Neural cell (in vitro differentiated cells): ENCODE measurements around the gene PIK3R6. TPM values are rescaled to one million over a fixed set of nuclear protein-coding genes. Genes with fewer than 3 reads are reported as not detected.

Source experiments
- H2AFZ ChIP-seq: fragments of 200-600, 300-800 bp; sonication (generic), shearing (Covaris generic); 2 replicates; pipeline ENCODE4 v1.6.0; 2014; ENCODE audit warnings: low read depth, mild to moderate bottlenecking, antibody characterized with exemption, low read length, moderate library complexity
- H3F3A ChIP-seq: fragments of 200-600 bp; shearing (Covaris generic); 2 replicates; pipeline ENCODE4 v1.6.1; 2016; ENCODE audit warnings: mild to moderate bottlenecking, moderate library complexity, mixed read lengths, antibody characterized with exemption, low read length; ENCODE audit not compliant: insufficient read depth, poor library complexity, severe bottlenecking
- H3K27ac ChIP-seq: fragments of 200-600, 300-800 bp; sonication (generic), shearing (Covaris generic); 2 replicates; pipeline ENCODE4 v1.5.1; 2014; ENCODE audit warnings: mild to moderate bottlenecking, low read length, moderate library complexity
- H3K27me3 ChIP-seq: fragments of 300-800, 200-600 bp; sonication (generic), shearing (Covaris generic); 2 replicates; pipeline ENCODE4 v1.6.0; 2014; ENCODE audit warnings: mild to moderate bottlenecking, low read depth, low read length, moderate library complexity; ENCODE audit not compliant: insufficient read depth
- H3K36me3 ChIP-seq: fragments of 300-800, 200-600 bp; sonication (generic), shearing (Covaris generic); 2 replicates; pipeline ENCODE4 v1.5.1; 2014; ENCODE audit warnings: mild to moderate bottlenecking, antibody characterized with exemption, low read length, moderate library complexity; ENCODE audit not compliant: insufficient read depth
- H3K4me2 ChIP-seq: fragments of 300-800, 200-600 bp; sonication (generic), shearing (Covaris generic); 2 replicates; pipeline ENCODE4 v1.6.0; 2014; ENCODE audit warnings: mild to moderate bottlenecking, low read length
- H3K4me3 ChIP-seq: fragments of 300-800, 200-600 bp; sonication (generic), shearing (Covaris generic); 2 replicates; pipeline ENCODE4 v1.5.1; 2014; ENCODE audit warnings: mild to moderate bottlenecking, low read length, moderate library complexity
- H3K79me2 ChIP-seq: fragments of 200-600 bp; shearing (Covaris generic); replicated peaks from 2 replicates; pipeline ENCODE4 v1.6.0; 2014; ENCODE audit warnings: mild to moderate bottlenecking, low read length, moderate library complexity; ENCODE audit not compliant: insufficient read depth
- H3K9ac ChIP-seq: fragments of 300-800, 200-600 bp; sonication (generic), shearing (Covaris generic); 2 replicates; pipeline ENCODE4 v1.6.1; 2016; ENCODE audit warnings: mild to moderate bottlenecking, low read length, mixed read lengths
- H3K9me2 ChIP-seq: fragments of 200-600 bp; shearing (Covaris generic); 2 replicates; pipeline ENCODE4 v1.6.1; 2016; ENCODE audit warnings: mild to moderate bottlenecking, low read length, mixed read lengths; ENCODE audit not compliant: insufficient read depth
- H3K9me3 ChIP-seq: fragments of 200-600, 300-800 bp; sonication (generic), shearing (Covaris generic); 2 replicates; pipeline ENCODE4 v1.6.1; 2016; ENCODE audit warnings: mild to moderate bottlenecking, mixed run types, low read length, moderate library complexity, mixed read lengths
- H4K20me1 ChIP-seq: fragments of 200-600 bp; shearing (Covaris generic); 2 replicates; pipeline ENCODE4 v1.6.1; 2016; ENCODE audit warnings: mild to moderate bottlenecking, mixed run types; ENCODE audit not compliant: insufficient read depth
- CTCF ChIP-seq: fragments of 450-650 bp; IDR thresholded peaks from 2 replicates; pipeline ENCODE4 v1.5.1; 2014; ENCODE audit warnings: antibody characterized with exemption, mild to moderate bottlenecking, moderate library complexity; ENCODE audit not compliant: poor library complexity, severe bottlenecking
- EP300 ChIP-seq: fragments of 450-650 bp; conservative IDR thresholded peaks from 2 replicates; pipeline ENCODE4 v1.6.1; 2014; ENCODE audit warnings: antibody characterized with exemption, mild to moderate bottlenecking, moderate library complexity; ENCODE audit not compliant: poor library complexity, severe bottlenecking
- EZH2 ChIP-seq: fragments of 200-600, 300-800 bp; shearing (Covaris generic), sonication (generic); IDR thresholded peaks from 2 replicates; pipeline ENCODE4 v1.6.1; 2014; ENCODE audit warnings: antibody characterized with exemption, low read length, borderline replicate concordance, mild to moderate bottlenecking; ENCODE audit not compliant: insufficient read depth, poor library complexity, severe bottlenecking
- MXI1 ChIP-seq: fragments of 450-650 bp; conservative IDR thresholded peaks from 2 replicates; pipeline ENCODE4 v1.6.1; 2014; ENCODE audit warnings: antibody characterized with exemption, mild to moderate bottlenecking; ENCODE audit not compliant: poor library complexity, severe bottlenecking
- POLR2AphosphoS5 ChIP-seq: IDR thresholded peaks from 2 replicates; pipeline ENCODE4 v1.6.1; 2012
- RAD21 ChIP-seq: fragments of 450-650 bp; conservative IDR thresholded peaks from 2 replicates; pipeline ENCODE4 v1.6.1; 2014; ENCODE audit warnings: antibody characterized with exemption, mild to moderate bottlenecking, moderate library complexity
- REST ChIP-seq: IDR thresholded peaks from 2 replicates; pipeline ENCODE4 v1.6.1; 2012; ENCODE audit warnings: borderline replicate concordance
- SMC3 ChIP-seq: fragments of 450-650 bp; conservative IDR thresholded peaks from 2 replicates; pipeline ENCODE4 v1.6.1; 2014; ENCODE audit warnings: antibody characterized with exemption, mild to moderate bottlenecking, moderate library complexity; ENCODE audit not compliant: poor library complexity
- TAF1 ChIP-seq: IDR thresholded peaks from 2 replicates; pipeline ENCODE4 v1.6.1; 2012; ENCODE audit warnings: low read depth
- polyA plus RNA-seq: library from polyadenylated mRNA; depleted of rRNA; stranded (reverse); fragments of >200 nt; gene quantifications from 2 replicates; pipeline ENCODE4 v1.2.3, GENCODE V29; 2014

PIK3R6 gene
- polyA plus RNA-seq, 1 donor from 2014 or later, result not detected

- no peaks in the 10 kb centered on the region for H3K9me2 ChIP-seq
- no peaks in the 10 kb centered on the region for H4K20me1 ChIP-seq
- H3K9ac ChIP-seq, result no peak overlapping the region
- H3K36me3 ChIP-seq, result no peaks in the 10 kb centered on the region
- H3K4me3 ChIP-seq, result no peak overlapping the region
- H3K79me2 ChIP-seq, result no peaks in the 10 kb centered on the region
- no peak overlapping the region for H2AFZ ChIP-seq
- no peak overlapping the region for H3K27ac ChIP-seq
- H3F3A ChIP-seq, result no peaks in the 10 kb centered on the region
- TF ChIP-seq EP300 (no peak), SMC3 (no peak), POLR2AphosphoS5 (no peak), EZH2 (no peak), TAF1 (no peak), CTCF (no peak), RAD21 (no peak), MXI1 (no peak), REST (no peak)
- no peaks in the 10 kb centered on the region for H3K27me3 ChIP-seq
- no peak overlapping the region for H3K4me2 ChIP-seq
- H3K9me3 ChIP-seq, result no peaks in the 10 kb centered on the region
These were observed 11.9 kb upstream of the PIK3R6 start for GRCh38 chr17:8879410-8879809.

GRCh38 chr17:8877984-8878383, 10.5 kb upstream of the PIK3R6 start:
- no peaks in the 10 kb centered on the region for H3K36me3 ChIP-seq

GRCh38 chr17:8875957-8876356, 8.5 kb upstream of the PIK3R6 start:
- no peaks in the 10 kb centered on the region for H3F3A ChIP-seq
- H3K9ac ChIP-seq, result no peak overlapping the region
- no peak overlapping the region for H3K4me2 ChIP-seq
- H3K79me2 ChIP-seq, result no peaks in the 10 kb centered on the region
- no peaks in the 10 kb centered on the region for H3K9me3 ChIP-seq
- H3K36me3 ChIP-seq, result no peaks in the 10 kb centered on the region
- TF ChIP-seq SMC3 (no peak), EZH2 (no peak), CTCF (no peak), RAD21 (no peak), POLR2AphosphoS5 (no peak)
- no peaks in the 10 kb centered on the region for H4K20me1 ChIP-seq
- no peaks in the 10 kb centered on the region for H3K27me3 ChIP-seq
- H3K27ac ChIP-seq, result no peak overlapping the region
- H3K9me2 ChIP-seq, result no peaks in the 10 kb centered on the region
- no peak overlapping the region for H3K4me3 ChIP-seq
- no peak overlapping the region for H2AFZ ChIP-seq

More at GRCh38 chr17:8877984-8878383, 10.5 kb upstream of the PIK3R6 start:
- H2AFZ ChIP-seq, result no peak overlapping the region
- H3K9ac ChIP-seq, result no peak overlapping the region
- no peak overlapping the region for H3K4me2 ChIP-seq
- no peaks in the 10 kb centered on the region for H4K20me1 ChIP-seq
- no peaks in the 10 kb centered on the region for H3K9me2 ChIP-seq
- no peaks in the 10 kb centered on the region for H3K79me2 ChIP-seq
- TF ChIP-seq POLR2AphosphoS5, result no peak
- H3K4me3 ChIP-seq, result no peak overlapping the region
- H3F3A ChIP-seq, result no peaks in the 10 kb centered on the region
- H3K27ac ChIP-seq, result no peak overlapping the region
- H3K27me3 ChIP-seq, result no peaks in the 10 kb centered on the region
- no peaks in the 10 kb centered on the region for H3K9me3 ChIP-seq
